ENCODE measurements around the gene CXCL12. TPM values are rescaled to one million over a fixed set of nuclear protein-coding genes. Genes with fewer than 3 reads are reported as not detected.

Gene CXCL12
- total and polyA plus RNA-seq, 2 donors (not counting 3 experiments of a cell fraction or from before 2014, with no cell fraction given), result 0.35 to 1.4 TPM

GRCh38 chr10:44427479-44427878, 42.6 kb upstream of the CXCL12 start:
- H3K9ac ChIP-seq (replicated peaks; ENCODE audit: extremely low read depth, insufficient read depth, low read length), result no peak overlapping the region
- FAIRE-seq (no peak), DNase-seq (ENCODE audit: low read depth, low spot score) (no peak)
- no peak overlapping the region for H3K4me3 ChIP-seq (replicated peaks in 1 of 3; ENCODE audit: insufficient read depth in 1 of 3, low read depth in 1 of 3, low read length in 3 of 3)
- H3K27me3 ChIP-seq (ENCODE audit: control insufficient read depth in 2 of 2, insufficient read depth in 2 of 2, low read length in 2 of 2), result no peaks in the 10 kb centered on the region
- ChIA-PET CTCF (no interaction called here), POLR2A (no interaction called here)
- H3K9me3 ChIP-seq (replicated peaks; ENCODE audit: control insufficient read depth, insufficient read depth, low read length), result peaks cover 2% of the 10 kb centered on the region
- H2AFZ ChIP-seq (ENCODE audit: low read depth, low read length), result no peak overlapping the region
- H3K27ac ChIP-seq (ENCODE audit: insufficient read depth, low read depth, low read length), result no peak overlapping the region
- no peaks in the 10 kb centered on the region for H4K20me1 ChIP-seq (replicated peaks; ENCODE audit: control insufficient read depth, extremely low read depth, insufficient read depth, low read length)
- no peak overlapping the region for H3K4me2 ChIP-seq (ENCODE audit: insufficient read depth, low read length)
- no peaks in the 10 kb centered on the region for H3K79me2 ChIP-seq (ENCODE audit: control insufficient read depth, insufficient read depth, low read length)
- intact Hi-C loops (cut with micrococcal nuclease) (no loop called here), dilution Hi-C loops (cut with MboI; ENCODE audit: extremely low pct_ligation_motif_present, low sequenced_read_pairs) (no loop called here)
- H3K4me1 ChIP-seq (ENCODE audit: control insufficient read depth, extremely low read depth, insufficient read depth, low read length), result no peaks in the 10 kb centered on the region
- no peaks in the 10 kb centered on the region for H3K36me3 ChIP-seq (ENCODE audit: control insufficient read depth in 2 of 2, extremely low read depth in 1 of 2, insufficient read depth in 2 of 2, low read length in 2 of 2)
- TF ChIP-seq, protein P1, sequence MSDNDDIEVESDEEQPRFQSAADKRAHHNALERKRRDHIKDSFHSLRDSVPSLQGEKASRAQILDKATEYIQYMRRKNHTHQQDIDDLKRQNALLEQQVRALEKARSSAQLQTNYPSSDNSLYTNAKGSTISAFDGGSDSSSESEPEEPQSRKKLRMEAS (IDR thresholded peaks at IDR 0.05; ENCODE audit: insufficient read depth, insufficient read length), result no peak
- TF ChIP-seq EZH2 (IDR thresholded peaks at IDR 0.05; ENCODE audit: borderline replicate concordance, low read depth, low read length, severe bottlenecking) (no peak), POLR2A (IDR thresholded peaks at IDR 0.05; ENCODE audit: low read depth, low read length) (no peak), FOS (IDR thresholded peaks at IDR 0.05; ENCODE audit: borderline replicate concordance, insufficient read depth, low read length) (no peak), GATA2 (IDR thresholded peaks at IDR 0.05; ENCODE audit: insufficient read depth, insufficient read length, low read depth, low read length) (no peak)
- H3K9me1 ChIP-seq (replicated peaks; ENCODE audit: control insufficient read depth, extremely low read depth, insufficient read depth, low read length), result no peaks in the 10 kb centered on the region
- no TSS peak for BruUV-seq (replicated peaks)

- POLR2A ChIA-PET, result no interaction called here
Measured at GRCh38 chr10:44427037-44427436, 42.1 kb upstream of the CXCL12 start.

More at GRCh38 chr10:44427037-44427436, 42.1 kb upstream of the CXCL12 start:
- Histone ChIP-seq H3K9me1 (replicated peaks; ENCODE audit: control insufficient read depth, extremely low read depth, insufficient read depth, low read length) (no peaks in the 10 kb centered on the region), H3K4me1 (ENCODE audit: control insufficient read depth, extremely low read depth, insufficient read depth, low read length) (no peaks in the 10 kb centered on the region), H2AFZ (ENCODE audit: low read depth, low read length) (no peak overlapping the region), H3K36me3 (ENCODE audit: control insufficient read depth in 2 of 2, extremely low read depth in 1 of 2, insufficient read depth in 2 of 2, low read length in 2 of 2) (no peaks in the 10 kb centered on the region), H3K9ac (replicated peaks; ENCODE audit: extremely low read depth, insufficient read depth, low read length) (no peak overlapping the region), H3K9me3 (replicated peaks; ENCODE audit: control insufficient read depth, insufficient read depth, low read length) (peaks cover 2% of the 10 kb centered on the region), H3K4me3 (replicated peaks in 1 of 3; ENCODE audit: insufficient read depth in 1 of 3, low read depth in 1 of 3, low read length in 3 of 3) (no peak overlapping the region), H3K4me2 (ENCODE audit: insufficient read depth, low read length) (no peak overlapping the region), H3K27ac (ENCODE audit: insufficient read depth, low read depth, low read length) (no peak overlapping the region), H3K27me3 (ENCODE audit: control insufficient read depth in 2 of 2, insufficient read depth in 2 of 2, low read length in 2 of 2) (no peaks in the 10 kb centered on the region), H4K20me1 (replicated peaks; ENCODE audit: control insufficient read depth, extremely low read depth, insufficient read depth, low read length) (no peaks in the 10 kb centered on the region), H3K79me2 (ENCODE audit: control insufficient read depth, insufficient read depth, low read length) (no peaks in the 10 kb centered on the region)
- DNase-seq (ENCODE audit: low read depth, low spot score) (no peak), FAIRE-seq (no peak)
- intact Hi-C loops (cut with micrococcal nuclease), result no loop called here
- CTCF ChIA-PET, result no interaction called here
- dilution Hi-C loops (cut with MboI; ENCODE audit: extremely low pct_ligation_motif_present, low sequenced_read_pairs), result no loop called here
- TF ChIP-seq FOS (IDR thresholded peaks at IDR 0.05; ENCODE audit: borderline replicate concordance, insufficient read depth, low read length) (no peak), POLR2A (IDR thresholded peaks at IDR 0.05; ENCODE audit: low read depth, low read length) (no peak), CTCF (IDR thresholded peaks at IDR 0.05; ENCODE audit: extremely low read depth in 1 of 2, insufficient read depth in 1 of 2, low read depth in 1 of 2, low read length in 2 of 2) (no peak), MYC (IDR thresholded peaks at IDR 0.05; ENCODE audit: low read depth, low read length) (no peak), POLR2AphosphoS5 (IDR thresholded peaks at IDR 0.05; ENCODE audit: insufficient read depth, low read depth, low read length) (no peak), EZH2 (IDR thresholded peaks at IDR 0.05; ENCODE audit: borderline replicate concordance, low read depth, low read length, severe bottlenecking) (no peak), JUN (IDR thresholded peaks at IDR 0.05; ENCODE audit: borderline replicate concordance, insufficient read depth, insufficient read length, low read depth) (no peak), GATA2 (IDR thresholded peaks at IDR 0.05; ENCODE audit: insufficient read depth, insufficient read length, low read depth, low read length) (no peak)
- TF ChIP-seq, protein P1 (IDR thresholded peaks at IDR 0.05; ENCODE audit: insufficient read depth, insufficient read length), result no peak
- no TSS peak for BruUV-seq (replicated peaks)

Data from endothelial cell of umbilical vein (primary cell).